Caco-2 (cell line): Measurements from ENCODE around the gene CACNA2D4. TPM values are rescaled to one million over a fixed set of nuclear protein-coding genes. Genes with fewer than 3 reads are reported as not detected.

Source experiments
- BruUV-seq: library from RNA; stranded (reverse); fragments of 400-500 nt; replicated peaks from 2 replicates; lab custom pipeline; 2021; lab: Mats Ljungman, UMichigan
- CTCF ChIA-PET: fragments of 300-600 bp; sonication (Branson Sonifier 250); formaldehyde crosslinking; loops from one replicate; lab custom pipeline; 2022; ENCODE audit warnings: antibody characterized with exemption; lab: Charles Lee
- POLR2A ChIA-PET: fragments of 300-600 bp; sonication (Branson Sonifier 250); formaldehyde crosslinking; loops from one replicate; lab custom pipeline; 2022; ENCODE audit warnings: antibody characterized with exemption; lab: Charles Lee
- DNase-seq, 2 experiments: peaks; one replicate each; pipeline versions ENCODE4 v3.0.0 to v3.0.0-alpha.2; 2020 to 2022
- H3K27me3 ChIP-seq: replicated peaks from 2 replicates; pipeline ENCODE4 v1.6.0; 2011; ENCODE audit warnings: low read length; ENCODE audit not compliant: control insufficient read depth, insufficient read depth
- H3K36me3 ChIP-seq: 2 replicates; pipeline ENCODE4 v1.5.1; 2011; ENCODE audit warnings: low read length; ENCODE audit not compliant: control insufficient read depth, insufficient read depth
- H3K4me1 ChIP-seq: fragments of 250-450 bp; sonication (Bioruptor Pico); 2 replicates; pipeline ENCODE4 v1.5.1; 2020; ENCODE audit warnings: mild to moderate bottlenecking
- H3K4me3 ChIP-seq: 2 replicates; pipeline ENCODE4 v1.5.1; 2011; ENCODE audit warnings: low read depth, mild to moderate bottlenecking, control low read depth, low read length
- H3K9me3 ChIP-seq: fragments of 250-450 bp; sonication (Bioruptor Pico); 2 replicates; pipeline ENCODE4 v1.5.1; 2020; ENCODE audit warnings: mild to moderate bottlenecking, moderate library complexity
- H3K27ac Mint-ChIP-seq: one replicate; pipeline ENCODE4 v1.8.0; 2022; ENCODE audit warnings: mixed read lengths; ENCODE audit not compliant: unreplicated experiment
- H3K27me3 Mint-ChIP-seq: one replicate; pipeline ENCODE4 v1.8.0; 2022; ENCODE audit warnings: mixed read lengths; ENCODE audit not compliant: insufficient read depth, unreplicated experiment
- H3K36me3 Mint-ChIP-seq: one replicate; pipeline ENCODE4 v1.8.0; 2022; ENCODE audit warnings: mild to moderate bottlenecking, mixed read lengths; ENCODE audit not compliant: insufficient read depth, unreplicated experiment
- H3K4me1 Mint-ChIP-seq: one replicate; pipeline ENCODE4 v1.8.0; 2022; ENCODE audit warnings: low read depth, mixed read lengths; ENCODE audit not compliant: unreplicated experiment
- H3K4me3 Mint-ChIP-seq: one replicate; pipeline ENCODE4 v1.8.0; 2022; ENCODE audit warnings: mild to moderate bottlenecking, moderate library complexity, mixed read lengths; ENCODE audit not compliant: unreplicated experiment
- H3K9me3 Mint-ChIP-seq: one replicate; pipeline ENCODE4 v1.8.0; 2022; ENCODE audit warnings: mixed read lengths; ENCODE audit not compliant: unreplicated experiment
- CTCF ChIP-seq, 2 experiments: fragments of 200-600 bp in 1 of 2; IDR thresholded peaks; 1 replicate in 1 of 2; 2 replicates in 1 of 2; pipeline versions ENCODE4 v1.5.1 to v1.8.0; 2011 to 2022; ENCODE audit warnings: antibody characterized with exemption in 1 of 2, control low read depth in 1 of 2, inconsistent platforms in 1 of 2, low read depth in 1 of 2, low read length in 1 of 2, mild to moderate bottlenecking in 1 of 2, moderate library complexity in 1 of 2; ENCODE audit not compliant: insufficient read depth in 1 of 2, severe bottlenecking in 1 of 2, unreplicated experiment in 1 of 2
- intact Hi-C: fragments of 100-400 bp; cut with micrococcal nuclease; formaldehyde crosslinking; loops from one replicate; pipeline ENCODE4 v1.10.0; 2022; ENCODE audit not compliant: unreplicated experiment
- total RNA-seq: library from RNA; stranded (reverse); gene quantifications from 2 replicates; pipeline ENCODE4 v1.2.3, GENCODE V29; 2022

CACNA2D4 gene
- total RNA-seq, 1 experiment from 2014 or later, result 2.2 TPM

GRCh38 chr12:1773937-1774655 is 144.4 kb downstream of the CACNA2D4 start:
- Mint-ChIP-seq H3K4me1 (peaks cover 22% of the 10 kb centered on the region), H3K9me3 (no peaks in the 10 kb centered on the region), H3K4me3 (no peak overlapping the region), H3K27me3 (no peaks in the 10 kb centered on the region), H3K27ac (no peak overlapping the region), H3K36me3 (peaks cover 64% of the 10 kb centered on the region)
- no peak for DNase-seq
- intact Hi-C loops, result no loop called here
- H3K4me1 ChIP-seq, result peaks cover 22% of the 10 kb centered on the region
- CTCF ChIA-PET, result interaction anchor here (0.6 kb wide), 1 partner anchor 22 kb away, joined by 3 read pairs; no protein-coding TSS in a partner anchor
- H3K36me3 ChIP-seq, result peaks cover 4% of the 10 kb centered on the region; the same call in 1 of the 2 replicates
- no peak for TF ChIP-seq CTCF (IDR thresholded peaks at IDR 0.05; ENCODE audit: insufficient read depth in 1 of 2, low read depth in 1 of 2, low read length in 1 of 2, severe bottlenecking in 1 of 2, unreplicated experiment in 1 of 2)
- no peaks in the 10 kb centered on the region for H3K9me3 ChIP-seq
- no peaks in the 10 kb centered on the region for H3K27me3 ChIP-seq
- BruUV-seq, result TSS peak; percentile 11
- POLR2A ChIA-PET, result no interaction called here
- H3K4me3 ChIP-seq, result no peak overlapping the region

- Mint-ChIP-seq H3K4me1 (peaks cover 39% of the 10 kb centered on the region), H3K36me3 (peaks cover 35% of the 10 kb centered on the region)
- intact Hi-C loops, result no loop called here
Measured at GRCh38 chr12:1769809-1770494, 148.5 kb downstream of the CACNA2D4 start.

More at GRCh38 chr12:1769809-1770494, 148.5 kb downstream of the CACNA2D4 start:
- H3K4me1 ChIP-seq, result peaks cover 44% of the 10 kb centered on the region
- H3K9me3 Mint-ChIP-seq, result no peaks in the 10 kb centered on the region
- peaks cover 2% of the 10 kb centered on the region; the same call in 1 of the 2 replicates for H3K36me3 ChIP-seq
- DNase-seq, result no peak
- no peak for TF ChIP-seq CTCF (IDR thresholded peaks at IDR 0.05; ENCODE audit: insufficient read depth in 1 of 2, low read depth in 1 of 2, low read length in 1 of 2, severe bottlenecking in 1 of 2, unreplicated experiment in 1 of 2)
- H3K27me3 ChIP-seq, result no peaks in the 10 kb centered on the region
- no peak overlapping the region for H3K4me3 ChIP-seq
- no peaks in the 10 kb centered on the region for H3K27me3 Mint-ChIP-seq
- BruUV-seq, result no TSS peak
- H3K4me3 Mint-ChIP-seq, result no peak overlapping the region
- no peak overlapping the region for H3K27ac Mint-ChIP-seq
- no peaks in the 10 kb centered on the region for H3K9me3 ChIP-seq
- ChIA-PET CTCF (interaction anchor here (1.1 to 1.5 kb wide), 2 partner anchors 21 to 135 kb away, joined by 3 to 4 read pairs; no protein-coding TSS in a partner anchor), POLR2A (no interaction called here)
